Stomach (tissue), 9 donors: ENCODE data around the gene PRDM16. TPM values are rescaled to one million over a fixed set of nuclear protein-coding genes. Genes with fewer than 3 reads are reported as not detected.

Experiments used
- DNase-seq, 2 donors: peaks; one replicate each; pipeline versions ENCODE4 v3.0.0 to v3.0.0-alpha.2; 2013 to 2019
- H3K27ac ChIP-seq, 5 donors: fragments of 200-600 bp in 4 of 5; sonication (generic) in 4 of 5; one replicate each; pipeline ENCODE4 v1.5.1; 2013 to 2019; ENCODE audit warnings: mild to moderate bottlenecking in 1 of 5, moderate library complexity in 1 of 5
- H3K27me3 ChIP-seq, 3 donors: fragments of 200-600 bp; sonication (generic); one replicate each; pipeline ENCODE4 v1.5.1; 2017 to 2019; ENCODE audit warnings: mixed run types in 1 of 3
- H3K36me3 ChIP-seq, 4 donors: fragments of 200-600 bp; sonication (generic); 1 replicate in 3 of 4; 2 replicates in 1 of 4; pipeline ENCODE4 v1.5.1; 2016 to 2019
- H3K4me1 ChIP-seq, 4 donors: fragments of 200-600 bp; sonication (generic); one replicate each; pipeline ENCODE4 v1.5.1; 2016 to 2019
- H3K4me3 ChIP-seq, 4 donors: fragments of 200-600 bp; sonication (generic) in 3 of 4; one replicate each; pipeline ENCODE4 v1.5.1; 2016 to 2019; ENCODE audit warnings: mild to moderate bottlenecking in 1 of 4
- H3K9me3 ChIP-seq, 4 donors: fragments of 200-600 bp; sonication (generic); one replicate each; pipeline ENCODE4 v1.5.1; 2016 to 2019
- CTCF ChIP-seq, 7 experiments: fragments of 450-650 bp in 4 of 7; fragments of 200-600 bp in 3 of 7; sonication (generic) in 3 of 7; IDR thresholded peaks; one replicate each; pipeline ENCODE4 v1.5.1; 2016 to 2019; ENCODE audit warnings: antibody characterized with exemption in 7 of 7, control low read depth in 2 of 7, mild to moderate bottlenecking in 1 of 7
- EP300 ChIP-seq: sonication (generic); formaldehyde crosslinking; IDR thresholded peaks from one replicate; pipeline ENCODE4 v1.6.1; 2017; ENCODE audit warnings: antibody characterized with exemption
- POLR2A ChIP-seq, 4 donors: fragments of 450-650 bp; IDR thresholded peaks; one replicate each; pipeline ENCODE4 v1.6.1; 2016; ENCODE audit warnings: antibody characterized with exemption in 4 of 4, control low read depth in 2 of 4, mild to moderate bottlenecking in 1 of 4, moderate library complexity in 1 of 4
- POLR2AphosphoS5 ChIP-seq, 3 donors: sonication (generic); formaldehyde crosslinking; IDR thresholded peaks; one replicate each; pipeline ENCODE4 v1.6.1; 2016; ENCODE audit warnings: antibody characterized with exemption in 3 of 3
- WGBS, 5 donors: extraction: QIAGEN DNeasy Blood & Tissue Kit in 3 of 5; methylation state at CpG; one replicate each; pipeline versions ENCODE4 v1.1.5 to v1.1.7; 2013 to 2018; 5-methylcytosine and 5-hydroxymethylcytosine counted together
- intact Hi-C: fragments of 100-400 bp; cut with DNase I; formaldehyde crosslinking; loops from one replicate; pipeline ENCODE4 v1.15.1; 2023; ENCODE audit warnings: low total_unique reads
- polyA plus RNA-seq, 3 donors: library from polyadenylated mRNA; stranded (reverse); fragments of 200-250 nt; gene quantifications; one replicate each; pipeline ENCODE4 v1.2.3, GENCODE V29; 2013
- total RNA-seq, 5 donors: library from RNA; depleted of rRNA; stranded (reverse); fragments of >200 nt; gene quantifications; one replicate each; pipeline versions ENCODE4 v1.1.0 to v1.2.3, GENCODE V29; 2014 to 2016
- donor health status: healthy with polysubstance abuse.
- donor health status: Bipolar disorder and iron deficiency.
- donor health status: healthy.

PRDM16 gene
- total and polyA plus RNA-seq, 8 donors: 0.29 to 222 (median 15.8) TPM

- no peaks in the 10 kb centered on the region for H3K4me1 ChIP-seq
- peaks cover 0 to 5% (median 1%) of the 10 kb centered on the region in 4 donors for H3K9me3 ChIP-seq
- 52 to 75% (median 64%) methylated on average over 8 of the region's 8 CpGs for WGBS, 5 donors
- intact Hi-C loops: no loop called here
- no peak overlapping the region for H3K27ac ChIP-seq
- no peak overlapping the region for H3K4me3 ChIP-seq
- peaks cover 0 to 64% (median 4%) of the 10 kb centered on the region in 3 donors for H3K27me3 ChIP-seq
- no peaks in the 10 kb centered on the region for H3K36me3 ChIP-seq
- DNase-seq: no peak
- TF ChIP-seq POLR2AphosphoS5 (IDR thresholded peaks at IDR 0.05) (no peak), EP300 (no peak), CTCF (IDR thresholded peaks at IDR 0.05) (no peak), POLR2A (IDR thresholded peaks at IDR 0.05) (no peak)
Measured at GRCh38 chr1:3441410-3441847, 372.4 kb downstream of the PRDM16 start.

GRCh38 chr1:3441880-3442279 lies 372.9 kb downstream of the PRDM16 start:
- H3K4me3 ChIP-seq: no peak overlapping the region
- H3K36me3 ChIP-seq: no peaks in the 10 kb centered on the region
- no peak for DNase-seq
- WGBS, 5 donors: 78 to 90% (median 87%) methylated on average over 6 to 8 of the region's 8 CpGs
- H3K27me3 ChIP-seq: peaks cover 0 to 62% (median 4%) of the 10 kb centered on the region in 3 donors
- intact Hi-C loops: no loop called here
- peaks cover 0 to 5% (median 2%) of the 10 kb centered on the region in 4 donors for H3K9me3 ChIP-seq
- no peaks in the 10 kb centered on the region for H3K4me1 ChIP-seq
- no peak overlapping the region for H3K27ac ChIP-seq
- TF ChIP-seq POLR2A (IDR thresholded peaks at IDR 0.05) (no peak), POLR2AphosphoS5 (IDR thresholded peaks at IDR 0.05) (no peak), CTCF (IDR thresholded peaks at IDR 0.05) (no peak), EP300 (no peak)

- no peak for DNase-seq
- intact Hi-C loops: no loop called here
- 74 to 91% (median 81%) methylated on average over 10 to 13 of the region's 13 CpGs for WGBS, 5 donors
Measured at GRCh38 chr1:3442331-3442730, 373.3 kb downstream of the PRDM16 start.

GRCh38 chr1:3442901-3443300 lies 373.9 kb downstream of the PRDM16 start:
- 83 to 90% (median 86%) methylated on average over 12 of the region's 12 CpGs for WGBS, 5 donors
- intact Hi-C loops: no loop called here
- DNase-seq: no peak
- TF ChIP-seq EP300: no peak
- Histone ChIP-seq H3K9me3 (peaks cover 0 to 9% (median 3%) of the 10 kb centered on the region in 4 donors), H3K4me1 (no peaks in the 10 kb centered on the region), H3K36me3 (no peaks in the 10 kb centered on the region), H3K4me3 (no peak overlapping the region), H3K27me3 (peaks cover 0 to 55% (median 4%) of the 10 kb centered on the region in 3 donors), H3K27ac (no peak overlapping the region)

More at GRCh38 chr1:3442331-3442730, 373.3 kb downstream of the PRDM16 start:
- no peak overlapping the region for H3K4me3 ChIP-seq
- H3K9me3 ChIP-seq: peaks cover 0 to 5% (median 2%) of the 10 kb centered on the region in 4 donors
- TF ChIP-seq POLR2A (IDR thresholded peaks at IDR 0.05): no peak
- no peak for TF ChIP-seq POLR2AphosphoS5 (IDR thresholded peaks at IDR 0.05)
- no peak for TF ChIP-seq CTCF (IDR thresholded peaks at IDR 0.05)
- TF ChIP-seq EP300: no peak
- H3K4me1 ChIP-seq: no peaks in the 10 kb centered on the region
- H3K27me3 ChIP-seq: peaks cover 0 to 57% (median 4%) of the 10 kb centered on the region in 3 donors
- no peak overlapping the region for H3K27ac ChIP-seq
- H3K36me3 ChIP-seq: no peaks in the 10 kb centered on the region

GRCh38 chr1:3443807-3444206 lies 374.8 kb downstream of the PRDM16 start:
- intact Hi-C loops: no loop called here
- Histone ChIP-seq H3K27me3 (peaks cover 0 to 55% (median 4%) of the 10 kb centered on the region in 3 donors), H3K36me3 (no peaks in the 10 kb centered on the region), H3K9me3 (peaks cover 0 to 13% (median 3%) of the 10 kb centered on the region in 4 donors), H3K27ac (no peak overlapping the region), H3K4me3 (no peak overlapping the region), H3K4me1 (no peaks in the 10 kb centered on the region)
- TF ChIP-seq POLR2AphosphoS5 (IDR thresholded peaks at IDR 0.05) (no peak), EP300 (no peak), CTCF (IDR thresholded peaks at IDR 0.05) (no peak), POLR2A (IDR thresholded peaks at IDR 0.05) (no peak)
- DNase-seq: no peak
- 42 to 63% (median 50%) methylated on average over 7 of the region's 7 CpGs for WGBS, 5 donors
